ENCODE results near the gene ADAMTS17.

ADAMTS17 gene

DNA sequence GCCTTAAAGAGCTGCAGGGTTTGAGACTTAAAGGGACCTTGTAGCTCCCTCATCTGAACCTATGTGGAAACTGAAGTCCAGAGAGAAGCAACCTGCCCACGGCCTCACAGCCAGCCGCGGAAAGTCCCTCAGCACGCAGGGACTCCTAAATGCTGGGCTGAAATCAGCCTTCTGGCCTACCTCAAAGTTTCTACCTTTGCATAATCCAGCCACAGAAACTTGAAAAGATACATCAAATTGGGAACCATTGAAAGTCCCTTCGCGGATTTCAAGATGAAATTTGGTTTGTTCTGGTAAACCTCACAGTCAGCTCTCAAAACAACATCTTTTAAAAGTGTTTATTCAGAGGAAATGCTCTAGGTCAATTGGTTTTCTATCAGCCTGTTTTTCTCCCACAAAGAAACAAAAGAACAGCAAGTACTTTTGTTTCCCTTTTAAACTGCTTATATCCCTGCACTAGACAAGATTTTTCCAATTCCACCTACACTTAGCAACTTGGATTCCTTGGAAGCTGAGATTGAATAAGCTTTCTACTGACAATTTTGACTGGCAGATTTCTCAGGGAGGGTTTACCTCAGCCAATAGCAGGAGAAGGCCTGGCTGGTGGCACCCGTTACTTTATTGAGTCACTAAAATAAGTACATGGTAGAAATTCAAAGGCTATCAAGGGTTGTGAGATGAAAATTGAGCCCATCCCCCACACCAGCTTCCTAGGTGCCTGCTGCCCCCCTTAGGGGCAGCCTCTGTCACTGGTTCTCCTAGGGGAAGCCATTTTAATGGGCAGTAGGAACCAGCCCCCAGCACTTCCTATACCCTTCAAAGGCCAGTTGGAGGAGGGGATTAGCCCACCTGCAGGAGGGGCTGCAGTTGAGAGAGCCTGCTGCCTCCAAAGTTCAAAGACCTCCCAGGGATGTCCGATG, 171.2 kb downstream of the ADAMTS17 start:
- no peak overlapping the region for H3K27ac ChIP-seq
- no peak for TF ChIP-seq CTCF (conservative IDR thresholded peaks at IDR 0.05)

DNA sequence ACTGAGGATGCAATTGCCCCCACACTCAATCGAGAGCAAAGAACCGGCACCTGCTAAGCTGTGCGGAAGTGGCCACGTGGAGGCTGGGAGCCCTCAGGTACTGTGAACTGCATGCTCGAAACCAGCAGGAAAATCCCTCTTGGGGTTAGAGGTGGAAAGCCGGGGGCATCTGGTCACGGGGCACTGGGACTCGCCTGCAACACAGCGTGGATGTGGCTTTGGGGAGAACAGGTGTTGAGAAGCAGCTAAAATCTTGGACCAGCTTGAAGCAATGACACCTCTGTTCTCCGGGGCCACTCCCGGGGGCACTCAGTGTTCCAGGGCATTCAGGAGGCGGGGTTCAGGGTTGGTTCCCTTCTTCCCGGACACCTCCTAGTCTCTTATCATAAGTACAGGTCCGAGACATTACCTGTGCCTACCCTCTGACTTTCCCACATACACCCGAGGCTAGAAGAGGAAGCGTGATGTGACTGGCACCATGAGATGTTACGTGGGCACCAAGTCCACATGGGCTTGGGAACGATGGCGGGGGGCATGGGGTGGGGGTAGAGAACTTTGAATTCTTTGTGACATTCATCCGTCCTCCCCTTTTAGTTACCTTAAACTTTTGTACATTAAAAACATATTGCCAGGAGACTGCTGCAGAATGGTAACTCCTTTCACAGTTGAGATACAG, 172.0 kb downstream of the ADAMTS17 start:
- no peak for TF ChIP-seq CTCF (conservative IDR thresholded peaks at IDR 0.05)
- H3K27ac ChIP-seq, result no peak overlapping the region

GRCh38 chr15:100168787-100169186, 173.0 kb downstream of the ADAMTS17 start:
- TF ChIP-seq CTCF (conservative IDR thresholded peaks at IDR 0.05), result no peak
- no peak overlapping the region for H3K27ac ChIP-seq

- no peak overlapping the region for H3K27ac ChIP-seq
- no peak for TF ChIP-seq CTCF (conservative IDR thresholded peaks at IDR 0.05)
Observed at GRCh38 chr15:100167884-100168375, 173.8 kb downstream of the ADAMTS17 start.

DNA sequence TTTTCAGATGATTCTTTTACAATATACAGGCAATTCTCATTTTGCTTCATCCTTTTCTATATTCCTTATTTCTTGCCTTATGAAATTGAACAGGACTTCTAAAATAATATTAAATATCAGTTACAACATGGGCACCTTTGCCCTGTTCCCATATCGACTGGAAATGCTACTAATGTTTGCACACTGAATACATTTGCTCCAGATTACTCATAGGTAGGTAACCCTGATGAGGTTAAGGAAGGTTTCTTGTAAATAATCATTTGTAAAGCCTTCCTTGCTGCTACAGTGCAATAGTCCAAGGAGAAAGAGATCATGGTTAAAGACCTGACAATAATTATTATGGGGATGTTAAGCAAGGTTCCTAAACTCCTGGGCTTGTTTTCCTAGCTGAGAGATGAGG, 175.5 kb downstream of the ADAMTS17 start:
- H3K27ac ChIP-seq, result no peak overlapping the region
- TF ChIP-seq CTCF (conservative IDR thresholded peaks at IDR 0.05), result no peak

DNA sequence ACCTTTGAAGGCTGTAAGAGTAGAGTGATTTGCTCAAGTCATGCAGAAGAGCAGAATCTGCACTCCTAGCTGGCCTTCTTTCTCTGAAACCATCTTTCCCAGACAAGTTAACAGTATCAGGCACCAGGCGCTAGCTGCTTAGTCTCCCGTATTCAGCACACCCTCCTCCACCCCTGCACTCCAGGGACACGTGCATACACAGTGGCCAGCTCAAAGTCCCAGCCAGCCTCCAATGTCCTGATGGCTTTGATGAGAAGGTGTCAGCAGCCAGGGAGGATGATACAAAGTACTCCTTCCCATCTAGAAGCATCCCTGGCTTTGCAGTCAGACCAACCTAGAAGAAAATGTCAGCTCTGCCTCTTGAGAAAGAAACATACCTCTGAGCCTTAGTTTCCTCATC, 177.8 kb downstream of the ADAMTS17 start:
- TF ChIP-seq CTCF (conservative IDR thresholded peaks at IDR 0.05), result no peak
- H3K27ac ChIP-seq, result no peak overlapping the region

DNA sequence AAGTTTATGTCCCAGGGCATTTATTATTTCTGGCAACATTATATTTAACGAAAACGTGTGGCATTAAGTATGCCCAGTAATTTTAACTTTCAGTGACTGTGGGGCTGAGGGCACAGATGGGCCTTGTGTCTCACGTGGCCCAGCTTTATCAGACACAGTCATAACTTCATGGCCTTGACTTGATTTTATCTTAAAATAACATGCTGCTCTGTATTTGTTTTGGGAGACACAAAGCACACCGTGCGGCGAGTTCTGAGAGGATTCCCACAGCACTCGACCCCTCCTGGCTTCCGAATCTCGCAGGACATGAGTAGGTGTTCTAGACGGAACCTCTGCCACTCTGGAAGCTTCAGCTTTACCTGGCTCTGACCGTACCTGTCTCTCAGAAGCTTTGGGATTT, 180.8 kb downstream of the ADAMTS17 start:
- TF ChIP-seq CTCF (conservative IDR thresholded peaks at IDR 0.05), result no peak
- peak overlapping the region; percentile 26; the same call in 1 of the 2 replicates for H3K27ac ChIP-seq

Data from VCaP (cell line).